ENCODE measurements around the gene OR5M8.

DNA sequence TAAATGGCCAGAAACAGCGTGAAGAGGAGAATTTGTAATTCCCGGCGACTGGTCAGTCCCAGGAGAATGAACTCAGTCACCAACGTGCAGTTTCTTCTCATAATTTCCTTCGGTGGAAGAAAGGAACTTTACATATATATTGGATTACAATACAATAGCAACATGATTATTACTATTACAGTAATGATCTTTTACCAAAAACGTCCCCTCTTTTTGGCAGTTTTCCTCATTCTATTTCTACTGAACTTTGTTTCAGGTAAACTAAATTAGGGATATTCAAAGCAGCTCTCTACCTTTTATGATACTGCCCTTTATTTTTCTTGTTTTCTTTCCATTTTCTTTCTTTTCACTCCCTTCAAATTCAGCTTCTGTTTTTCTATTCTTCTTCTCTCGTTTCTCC lies at the start of gene OR5M8:
- TF ChIP-seq POLR2A (IDR thresholded peaks at IDR 0.05), result no peak
- TF ChIP-seq, protein P1, sequence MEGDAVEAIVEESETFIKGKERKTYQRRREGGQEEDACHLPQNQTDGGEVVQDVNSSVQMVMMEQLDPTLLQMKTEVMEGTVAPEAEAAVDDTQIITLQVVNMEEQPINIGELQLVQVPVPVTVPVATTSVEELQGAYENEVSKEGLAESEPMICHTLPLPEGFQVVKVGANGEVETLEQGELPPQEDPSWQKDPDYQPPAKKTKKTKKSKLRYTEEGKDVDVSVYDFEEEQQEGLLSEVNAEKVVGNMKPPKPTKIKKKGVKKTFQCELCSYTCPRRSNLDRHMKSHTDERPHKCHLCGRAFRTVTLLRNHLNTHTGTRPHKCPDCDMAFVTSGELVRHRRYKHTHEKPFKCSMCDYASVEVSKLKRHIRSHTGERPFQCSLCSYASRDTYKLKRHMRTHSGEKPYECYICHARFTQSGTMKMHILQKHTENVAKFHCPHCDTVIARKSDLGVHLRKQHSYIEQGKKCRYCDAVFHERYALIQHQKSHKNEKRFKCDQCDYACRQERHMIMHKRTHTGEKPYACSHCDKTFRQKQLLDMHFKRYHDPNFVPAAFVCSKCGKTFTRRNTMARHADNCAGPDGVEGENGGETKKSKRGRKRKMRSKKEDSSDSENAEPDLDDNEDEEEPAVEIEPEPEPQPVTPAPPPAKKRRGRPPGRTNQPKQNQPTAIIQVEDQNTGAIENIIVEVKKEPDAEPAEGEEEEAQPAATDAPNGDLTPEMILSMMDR (IDR thresholded peaks at IDR 0.05), result no peak

Data from lower leg skin (tissue), 3 donors.